ENCODE data around the gene AUNIP.

The AUNIP gene

GRCh38 chr1:25805863-25806225, 53.4 kb downstream of the AUNIP start:
- Histone ChIP-seq H4K20me1 (ENCODE audit: insufficient read depth, low read length) (peaks cover 11% of the 10 kb centered on the region), H2AFZ (ENCODE audit: low read depth, low read length) (no peak overlapping the region), H3K9me3 (ENCODE audit: insufficient read depth, low read length, severe bottlenecking) (no peaks in the 10 kb centered on the region), H3K27me3 (ENCODE audit: insufficient read depth, low read length, poor library complexity) (peaks cover 5% of the 10 kb centered on the region), H3K9ac (ENCODE audit: low read depth, low read length) (no peak overlapping the region), H3K36me3 (ENCODE audit: insufficient read depth, low read length) (no peaks in the 10 kb centered on the region), H3K4me2 (ENCODE audit: insufficient read depth, low read length) (no peak overlapping the region), H3K4me3 (ENCODE audit: low read depth in 1 of 2, low read length in 2 of 2) (no peak overlapping the region), H3K4me1 (ENCODE audit: insufficient read depth, low read length) (peaks cover 4% of the 10 kb centered on the region), H3K27ac (ENCODE audit: low read length) (no peak overlapping the region), H3K79me2 (ENCODE audit: insufficient read depth, low read length) (no peaks in the 10 kb centered on the region)
- DNase-seq, result no peak
- no peak for ATAC-seq (ENCODE audit: insufficient read depth, low read depth)
- TF ChIP-seq EZH2 (IDR thresholded peaks at IDR 0.05; ENCODE audit: borderline replicate concordance, low read depth, low read length, severe bottlenecking) (no peak), CTCF (IDR thresholded peaks at IDR 0.05; ENCODE audit: borderline replicate concordance, extremely low read depth, low read length, poor library complexity, severe bottlenecking) (no peak)

- Histone ChIP-seq H3K4me1 (ENCODE audit: insufficient read depth, low read length) (peaks cover 8% of the 10 kb centered on the region), H3K27me3 (ENCODE audit: insufficient read depth, low read length, poor library complexity) (peaks cover 12% of the 10 kb centered on the region), H4K20me1 (ENCODE audit: insufficient read depth, low read length) (peaks cover 6% of the 10 kb centered on the region), H3K4me2 (ENCODE audit: insufficient read depth, low read length) (no peak overlapping the region), H3K9me3 (ENCODE audit: insufficient read depth, low read length, severe bottlenecking) (no peaks in the 10 kb centered on the region), H3K36me3 (ENCODE audit: insufficient read depth, low read length) (no peaks in the 10 kb centered on the region), H3K27ac (ENCODE audit: low read length) (no peak overlapping the region), H3K4me3 (ENCODE audit: low read depth in 1 of 2, low read length in 2 of 2) (no peak overlapping the region), H3K9ac (ENCODE audit: low read depth, low read length) (no peak overlapping the region), H3K79me2 (ENCODE audit: insufficient read depth, low read length) (no peaks in the 10 kb centered on the region), H2AFZ (ENCODE audit: low read depth, low read length) (no peak overlapping the region)
- TF ChIP-seq EZH2 (IDR thresholded peaks at IDR 0.05; ENCODE audit: borderline replicate concordance, low read depth, low read length, severe bottlenecking) (no peak), CTCF (IDR thresholded peaks at IDR 0.05; ENCODE audit: borderline replicate concordance, extremely low read depth, low read length, poor library complexity, severe bottlenecking) (no peak)
- no peak for DNase-seq
- ATAC-seq (ENCODE audit: insufficient read depth, low read depth), result no peak
These were observed 54.0 kb downstream of the AUNIP start for GRCh38 chr1:25804964-25805862.

GRCh38 chr1:25804244-25804963, 54.9 kb downstream of the AUNIP start:
- Histone ChIP-seq H3K4me1 (ENCODE audit: insufficient read depth, low read length) (peaks cover 13% of the 10 kb centered on the region), H3K4me3 (ENCODE audit: low read depth in 1 of 2, low read length in 2 of 2) (no peak overlapping the region), H3K4me2 (ENCODE audit: insufficient read depth, low read length) (no peak overlapping the region), H3K27me3 (ENCODE audit: insufficient read depth, low read length, poor library complexity) (peaks cover 17% of the 10 kb centered on the region), H3K9ac (ENCODE audit: low read depth, low read length) (no peak overlapping the region), H4K20me1 (ENCODE audit: insufficient read depth, low read length) (peaks cover 6% of the 10 kb centered on the region), H3K79me2 (ENCODE audit: insufficient read depth, low read length) (no peaks in the 10 kb centered on the region), H2AFZ (ENCODE audit: low read depth, low read length) (no peak overlapping the region), H3K9me3 (ENCODE audit: insufficient read depth, low read length, severe bottlenecking) (no peaks in the 10 kb centered on the region), H3K27ac (ENCODE audit: low read length) (no peak overlapping the region), H3K36me3 (ENCODE audit: insufficient read depth, low read length) (no peaks in the 10 kb centered on the region)
- DNase-seq (no peak), ATAC-seq (ENCODE audit: insufficient read depth, low read depth) (no peak)
- TF ChIP-seq EZH2 (IDR thresholded peaks at IDR 0.05; ENCODE audit: borderline replicate concordance, low read depth, low read length, severe bottlenecking), result no peak
- TF ChIP-seq CTCF (IDR thresholded peaks at IDR 0.05; ENCODE audit: borderline replicate concordance, extremely low read depth, low read length, poor library complexity, severe bottlenecking), result no peak
